Choroid plexus epithelial cell (primary cell): ENCODE data around the gene ISLR.
A peak's percentile ranks its signal among the peaks of the same experiment; 100 is the strongest.

Experiments
- DNase-seq: peaks from one replicate; pipeline ENCODE4 v3.0.0-alpha.2; 2010; ENCODE audit warnings: low read depth
- H3K4me3 ChIP-seq: 2 replicates; pipeline ENCODE4 v1.5.1; 2011; ENCODE audit warnings: low read depth, mild to moderate bottlenecking, control low read depth, low read length, moderate library complexity
- CTCF ChIP-seq: conservative IDR thresholded peaks from 2 replicates; pipeline ENCODE4 v1.5.1; 2011; ENCODE audit warnings: low read depth, mild to moderate bottlenecking, control low read depth, inconsistent platforms, low read length, moderate library complexity

ISLR gene

GRCh38 chr15:74196175-74196574, 22.7 kb downstream of the ISLR start:
- H3K4me3 ChIP-seq = no peak overlapping the region
- peak; percentile 88 for DNase-seq
- TF ChIP-seq CTCF = no peak

GRCh38 chr15:74197176-74197965, 23.9 kb downstream of the ISLR start:
- no peak overlapping the region for H3K4me3 ChIP-seq
- DNase-seq = no peak
- TF ChIP-seq CTCF = no peak

- TF ChIP-seq CTCF = no peak
- H3K4me3 ChIP-seq = no peak overlapping the region
- no peak for DNase-seq
Observed at GRCh38 chr15:74199297-74199652, 25.8 kb downstream of the ISLR start.

- DNase-seq = peak; percentile 90
- H3K4me3 ChIP-seq = peak overlapping the region; percentile 53
- no peak for TF ChIP-seq CTCF
Observed at GRCh38 chr15:74200412-74200815, 26.9 kb downstream of the ISLR start.

GRCh38 chr15:74200871-74201419, 27.4 kb downstream of the ISLR start:
- DNase-seq = peak; percentile 89
- H3K4me3 ChIP-seq = peak overlapping the region; percentile 53
- TF ChIP-seq CTCF = no peak

GRCh38 chr15:74201710-74202420, 28.4 kb downstream of the ISLR start:
- H3K4me3 ChIP-seq = peak overlapping the region; percentile 53
- TF ChIP-seq CTCF = no peak
- DNase-seq = peak; percentile 95
